GM21381 (cell line): ENCODE data around the gene SC5D.

ENCODE experiments used
- ATAC-seq: cut with Tn5 transposase; IDR thresholded peaks from one replicate; pipeline ENCODE4 v1.9.1; 2021; ENCODE audit warnings: mild to moderate bottlenecking, moderate library complexity; ENCODE audit not compliant: unreplicated experiment

The SC5D gene

GRCh38 chr11:121352251-121352891 is 59.8 kb downstream of the SC5D start:
- ATAC-seq: no peak

GRCh38 chr11:121354192-121354591 is 61.6 kb downstream of the SC5D start:
- no peak for ATAC-seq

- ATAC-seq: no peak
These were observed 63.8 kb downstream of the SC5D start for GRCh38 chr11:121356357-121356756.
